Endothelial cell of umbilical vein (primary cell): ENCODE measurements around the gene TGM4. TPM values are rescaled to one million over a fixed set of nuclear protein-coding genes. Genes with fewer than 3 reads are reported as not detected.

Experiments used
- BruUV-seq: library from RNA; stranded (reverse); fragments of 400-500 nt; replicated peaks from 2 replicates; lab custom pipeline; 2021; lab: Mats Ljungman, UMichigan
- CTCF ChIA-PET: fragments of 300-600, 350-600 bp; sonication (Branson Sonifier 250); formaldehyde crosslinking; loops from one replicate; lab custom pipeline; 2021; ENCODE audit warnings: antibody characterized with exemption, inconsistent platforms; lab: Charles Lee
- POLR2A ChIA-PET: fragments of 300-600, 350-600 bp; sonication (Branson Sonifier 250); formaldehyde crosslinking; loops from one replicate; lab custom pipeline; 2021; ENCODE audit warnings: antibody characterized with exemption, inconsistent platforms; lab: Charles Lee
- DNase-seq: peaks from one replicate; pipeline ENCODE4 v3.0.0-alpha.2; 2011; ENCODE audit warnings: low read depth, low spot score
- FAIRE-seq: peaks from 2 replicates; lab custom pipeline; 2011; peaks lifted over from hg19 to GRCh38; lab: Jason Lieb, UNC
- H2AFZ ChIP-seq: 2 replicates; pipeline ENCODE4 v1.6.0; 2012; ENCODE audit warnings: low read depth, low read length, control low read depth, inconsistent platforms
- H3K27ac ChIP-seq: 2 replicates; pipeline ENCODE4 v1.5.1; 2011; ENCODE audit warnings: low read depth, mild to moderate bottlenecking, control low read depth, low read length, moderate library complexity; ENCODE audit not compliant: insufficient read depth
- H3K27me3 ChIP-seq, 2 experiments: 2 replicates each; pipeline versions ENCODE4 v1.6.0 to v1.6.1; 2011; ENCODE audit warnings: low read length in 2 of 2, mixed read lengths in 1 of 2; ENCODE audit not compliant: control insufficient read depth in 2 of 2, insufficient read depth in 2 of 2
- H3K36me3 ChIP-seq, 2 experiments: 2 replicates in 1 of 2; 3 replicates in 1 of 2; pipeline ENCODE4 v1.5.1; 2011; ENCODE audit warnings: low read length in 2 of 2, mild to moderate bottlenecking in 1 of 2, moderate library complexity in 1 of 2; ENCODE audit not compliant: control insufficient read depth in 2 of 2, insufficient read depth in 2 of 2; ENCODE audit errors: extremely low read depth in 1 of 2
- H3K4me1 ChIP-seq: 3 replicates; pipeline ENCODE4 v1.5.1; 2011; ENCODE audit warnings: mild to moderate bottlenecking, low read length; ENCODE audit not compliant: control insufficient read depth, insufficient read depth; ENCODE audit errors: extremely low read depth
- H3K4me2 ChIP-seq: 2 replicates; pipeline ENCODE4 v1.6.1; 2011; ENCODE audit warnings: low read length, control low read depth, mixed read lengths; ENCODE audit not compliant: insufficient read depth
- H3K4me3 ChIP-seq, 3 experiments: fragments of 200-600 bp in 1 of 3; sonication (generic), shearing (Covaris generic) in 1 of 3; replicated peaks in 1 of 3; 2 replicates each; pipeline ENCODE4 v1.5.1; 2011 to 2016; ENCODE audit warnings: control low read depth in 3 of 3, low read length in 3 of 3, mild to moderate bottlenecking in 2 of 3, inconsistent platforms in 1 of 3, low read depth in 1 of 3, moderate library complexity in 1 of 3; ENCODE audit not compliant: insufficient read depth in 1 of 3
- H3K79me2 ChIP-seq: 2 replicates; pipeline ENCODE4 v1.6.0; 2012; ENCODE audit warnings: low read length, inconsistent platforms; ENCODE audit not compliant: control insufficient read depth, insufficient read depth
- H3K9ac ChIP-seq: replicated peaks from 2 replicates; pipeline ENCODE3; 2011; ENCODE audit warnings: low read length, control low read depth; ENCODE audit not compliant: insufficient read depth; ENCODE audit errors: extremely low read depth
- H3K9me1 ChIP-seq: replicated peaks from 3 replicates; pipeline ENCODE4 v1.6.0; 2011; ENCODE audit warnings: mild to moderate bottlenecking, low read length; ENCODE audit not compliant: control insufficient read depth, insufficient read depth; ENCODE audit errors: extremely low read depth
- H3K9me3 ChIP-seq: replicated peaks from 2 replicates; pipeline ENCODE4 v1.5.1; 2012; ENCODE audit warnings: low read length, inconsistent platforms; ENCODE audit not compliant: control insufficient read depth, insufficient read depth
- H4K20me1 ChIP-seq: replicated peaks from 2 replicates; pipeline ENCODE3; 2011; ENCODE audit warnings: mild to moderate bottlenecking, low read length; ENCODE audit not compliant: control insufficient read depth, insufficient read depth; ENCODE audit errors: extremely low read depth
- CTCF ChIP-seq, 2 donors: IDR thresholded peaks; 1 replicate in 1 of 2; 2 replicates in 1 of 2; pipeline ENCODE4 v1.5.1; 2011; ENCODE audit warnings: low read length in 2 of 2, mild to moderate bottlenecking in 2 of 2, moderate library complexity in 2 of 2, control low read depth in 1 of 2, inconsistent platforms in 1 of 2, low read depth in 1 of 2; ENCODE audit not compliant: insufficient read depth in 1 of 2; ENCODE audit errors: extremely low read depth in 1 of 2
- EZH2 ChIP-seq: IDR thresholded peaks from 2 replicates; pipeline ENCODE4 v1.6.1; 2012; ENCODE audit warnings: borderline replicate concordance, low read depth, mild to moderate bottlenecking, moderate library complexity, low read length, inconsistent platforms; ENCODE audit not compliant: severe bottlenecking
- FOS ChIP-seq: IDR thresholded peaks from 2 replicates; pipeline ENCODE4 v1.6.1; 2011; ENCODE audit warnings: mild to moderate bottlenecking, low read length, moderate library complexity, borderline replicate concordance; ENCODE audit not compliant: insufficient read depth
- GATA2 ChIP-seq: IDR thresholded peaks from 2 replicates; pipeline ENCODE4 v1.7.0; 2011; ENCODE audit warnings: low read depth, mild to moderate bottlenecking, moderate library complexity, mixed read lengths, low read length; ENCODE audit not compliant: insufficient read length, insufficient read depth
- JUN ChIP-seq: IDR thresholded peaks from 2 replicates; pipeline ENCODE4 v1.6.1; 2011; ENCODE audit warnings: borderline replicate concordance, low read depth; ENCODE audit not compliant: insufficient read length, insufficient read depth
- MAX ChIP-seq: IDR thresholded peaks from 2 replicates; pipeline ENCODE4 v1.6.1; 2011; ENCODE audit not compliant: insufficient read depth, insufficient read length
- MYC ChIP-seq: IDR thresholded peaks from one replicate; pipeline ENCODE4 v1.6.1; 2011; ENCODE audit warnings: mild to moderate bottlenecking, low read depth, low read length
- POLR2A ChIP-seq: IDR thresholded peaks from 2 replicates; pipeline ENCODE4 v1.6.1; 2012; ENCODE audit warnings: low read depth, mild to moderate bottlenecking, control low read depth, low read length
- POLR2AphosphoS5 ChIP-seq: IDR thresholded peaks from 2 replicates; pipeline ENCODE4 v1.6.1; 2012; ENCODE audit warnings: low read depth, mild to moderate bottlenecking, control low read depth, low read length, moderate library complexity; ENCODE audit not compliant: insufficient read depth
- dilution Hi-C: fragments of 300-500 bp; cut with MboI; formaldehyde crosslinking; loops from one replicate; pipeline ENCODE4 v1.15.0; 2019; ENCODE audit warnings: low sequenced_read_pairs; ENCODE audit not compliant: extremely low pct_ligation_motif_present
- intact Hi-C: fragments of 100-400 bp; cut with micrococcal nuclease; formaldehyde crosslinking; loops from one replicate; pipeline ENCODE4 v1.10.0; 2022
- polyA plus RNA-seq, 4 experiments: library from polyadenylated mRNA; depleted of rRNA in 3 of 4; stranded (reverse) in 3 of 4; unstranded in 1 of 4; fragments of >200 nt; gene quantifications; 2 replicates each; pipeline versions ENCODE4 v1.2.1 to v1.2.3, GENCODE V29; 2011 to 2012; ENCODE audit warnings: missing spikeins in 1 of 4
- total RNA-seq: library from RNA; stranded (reverse); gene quantifications from 2 replicates; pipeline ENCODE4 v1.2.3, GENCODE V29; 2021

The TGM4 gene
- total and polyA plus RNA-seq, 2 donors (not counting 3 experiments of a cell fraction or from before 2014, with no cell fraction given), result 0.11 to 0.24 TPM

- Histone ChIP-seq H3K4me2 (no peak overlapping the region), H3K27me3 (no peaks in the 10 kb centered on the region), H2AFZ (no peak overlapping the region), H3K79me2 (no peaks in the 10 kb centered on the region), H3K4me1 (no peaks in the 10 kb centered on the region), H3K4me3 (no peak overlapping the region), H3K36me3 (peaks cover 2% of the 10 kb centered on the region in 2 experiments), H3K27ac (no peak overlapping the region), H3K9me1 (no peaks in the 10 kb centered on the region), H3K9me3 (no peaks in the 10 kb centered on the region), H4K20me1 (no peaks in the 10 kb centered on the region), H3K9ac (no peak overlapping the region)
- BruUV-seq, result no TSS peak
- ChIA-PET POLR2A (no interaction called here), CTCF (interaction anchor here (1.1 to 1.7 kb wide), 4 partner anchors 9 to 35 kb away, joined by 3 to 4 read pairs (median 4); no protein-coding TSS in a partner anchor)
- intact Hi-C loops (no loop called here), dilution Hi-C loops (no loop called here)
- TF ChIP-seq POLR2AphosphoS5 (no peak), EZH2 (no peak), MYC (no peak), FOS (no peak), JUN (no peak), MAX (no peak), POLR2A (no peak), CTCF (IDR thresholded peaks at IDR 0.05; ENCODE audit: extremely low read depth in 1 of 2, insufficient read depth in 1 of 2, low read depth in 1 of 2, low read length in 2 of 2) (no peak), GATA2 (no peak)
- FAIRE-seq (no peak), DNase-seq (no peak)
These were observed 43.2 kb upstream of the TGM4 start for GRCh38 chr3:44831232-44831631.
